ENCODE measurements around the gene SMIM31.

Gene SMIM31

DNA sequence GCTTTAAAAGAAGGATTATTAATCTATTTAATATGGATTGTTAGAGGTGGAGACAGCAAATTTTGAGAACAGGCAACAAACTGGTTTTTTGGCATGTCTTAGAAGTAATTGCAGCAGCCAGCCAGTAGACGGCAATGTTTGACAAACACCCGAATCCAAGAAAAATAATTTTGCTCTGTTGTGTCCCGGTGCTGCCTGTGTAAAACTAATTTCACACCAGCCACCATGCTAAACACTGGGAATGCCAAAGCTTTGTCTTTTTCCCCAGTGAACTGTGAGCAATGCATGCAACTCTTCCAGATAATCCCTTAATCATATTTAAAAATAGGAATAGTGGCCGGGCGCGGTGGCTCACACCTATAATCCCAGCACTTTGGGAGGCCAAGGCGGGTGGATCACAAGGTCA, 25.9 kb downstream of the SMIM31 start:
- no peak for DNase-seq (ENCODE audit: low spot score)
- H3K4me3 ChIP-seq: no peak overlapping the region
- TF ChIP-seq, protein P1, sequence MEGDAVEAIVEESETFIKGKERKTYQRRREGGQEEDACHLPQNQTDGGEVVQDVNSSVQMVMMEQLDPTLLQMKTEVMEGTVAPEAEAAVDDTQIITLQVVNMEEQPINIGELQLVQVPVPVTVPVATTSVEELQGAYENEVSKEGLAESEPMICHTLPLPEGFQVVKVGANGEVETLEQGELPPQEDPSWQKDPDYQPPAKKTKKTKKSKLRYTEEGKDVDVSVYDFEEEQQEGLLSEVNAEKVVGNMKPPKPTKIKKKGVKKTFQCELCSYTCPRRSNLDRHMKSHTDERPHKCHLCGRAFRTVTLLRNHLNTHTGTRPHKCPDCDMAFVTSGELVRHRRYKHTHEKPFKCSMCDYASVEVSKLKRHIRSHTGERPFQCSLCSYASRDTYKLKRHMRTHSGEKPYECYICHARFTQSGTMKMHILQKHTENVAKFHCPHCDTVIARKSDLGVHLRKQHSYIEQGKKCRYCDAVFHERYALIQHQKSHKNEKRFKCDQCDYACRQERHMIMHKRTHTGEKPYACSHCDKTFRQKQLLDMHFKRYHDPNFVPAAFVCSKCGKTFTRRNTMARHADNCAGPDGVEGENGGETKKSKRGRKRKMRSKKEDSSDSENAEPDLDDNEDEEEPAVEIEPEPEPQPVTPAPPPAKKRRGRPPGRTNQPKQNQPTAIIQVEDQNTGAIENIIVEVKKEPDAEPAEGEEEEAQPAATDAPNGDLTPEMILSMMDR (IDR thresholded peaks at IDR 0.05): no peak
- no peak overlapping the region for H3K27ac ChIP-seq

DNA sequence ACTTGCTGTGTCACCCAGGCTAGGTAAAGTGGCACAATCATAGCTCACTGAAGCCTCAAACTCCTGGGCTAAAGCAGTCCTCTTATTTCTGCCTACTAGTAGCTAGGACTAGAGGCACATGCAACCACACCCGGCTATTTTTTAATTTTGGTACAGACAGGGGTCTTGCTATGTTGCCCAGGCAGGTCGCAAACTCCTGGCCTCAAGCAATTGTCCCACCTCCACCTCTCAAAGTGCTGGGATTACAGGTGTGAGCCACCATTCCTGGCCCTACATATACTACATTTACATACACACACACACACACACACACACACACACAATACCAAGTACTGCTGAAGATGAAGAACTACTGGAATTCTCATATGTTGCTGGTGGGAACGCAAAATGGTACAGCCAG, 26.9 kb downstream of the SMIM31 start:
- no peak for DNase-seq (ENCODE audit: low spot score)
- H3K27ac ChIP-seq: no peak overlapping the region
- TF ChIP-seq, protein P1 (IDR thresholded peaks at IDR 0.05): no peak
- H3K4me3 ChIP-seq: no peak overlapping the region

DNA sequence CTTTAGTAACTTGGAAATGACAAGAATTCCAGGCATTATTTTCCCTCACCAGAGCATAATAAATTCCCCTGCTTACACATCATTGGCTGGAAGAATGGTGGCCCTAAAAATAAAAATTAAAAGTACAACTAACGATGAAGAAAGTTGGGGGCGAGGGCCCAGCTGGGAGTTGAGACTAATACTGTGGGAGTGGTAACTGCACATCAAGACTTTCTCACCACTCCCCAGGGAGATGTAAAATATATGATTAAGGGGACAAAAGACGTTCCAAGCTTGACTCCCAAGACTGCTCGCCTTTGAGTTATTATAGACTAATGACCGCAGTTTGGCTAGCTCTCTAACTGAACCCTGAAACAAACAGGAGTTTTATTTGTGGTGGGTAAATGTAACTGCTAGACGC, 30.0 kb downstream of the SMIM31 start:
- H3K27ac ChIP-seq: no peak overlapping the region
- no peak overlapping the region for H3K4me3 ChIP-seq
- DNase-seq (ENCODE audit: low spot score): no peak
- TF ChIP-seq, protein P1 (IDR thresholded peaks at IDR 0.05): no peak

DNA sequence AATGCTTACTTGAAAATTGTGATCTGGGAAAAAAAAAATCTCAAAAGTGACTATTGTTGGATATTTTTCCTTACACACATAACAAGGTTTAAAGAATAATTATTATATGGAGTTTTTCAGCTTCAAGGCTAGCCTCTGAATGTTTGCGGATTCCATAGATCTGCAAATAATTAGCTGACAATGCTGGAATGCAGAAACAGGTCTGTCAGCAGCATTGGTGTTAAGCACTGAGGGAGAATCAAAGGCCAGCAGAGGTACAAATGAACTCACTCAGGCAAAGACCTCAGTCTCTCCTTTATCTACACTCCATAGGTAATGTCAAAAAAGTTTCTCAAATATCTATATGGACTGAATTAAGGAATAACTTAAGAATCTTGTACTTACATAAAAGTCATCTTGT, 35.1 kb downstream of the SMIM31 start:
- H3K4me3 ChIP-seq: no peak overlapping the region
- H3K27ac ChIP-seq: no peak overlapping the region
- TF ChIP-seq, protein P1 (IDR thresholded peaks at IDR 0.05): no peak
- DNase-seq (ENCODE audit: low spot score): no peak

DNA sequence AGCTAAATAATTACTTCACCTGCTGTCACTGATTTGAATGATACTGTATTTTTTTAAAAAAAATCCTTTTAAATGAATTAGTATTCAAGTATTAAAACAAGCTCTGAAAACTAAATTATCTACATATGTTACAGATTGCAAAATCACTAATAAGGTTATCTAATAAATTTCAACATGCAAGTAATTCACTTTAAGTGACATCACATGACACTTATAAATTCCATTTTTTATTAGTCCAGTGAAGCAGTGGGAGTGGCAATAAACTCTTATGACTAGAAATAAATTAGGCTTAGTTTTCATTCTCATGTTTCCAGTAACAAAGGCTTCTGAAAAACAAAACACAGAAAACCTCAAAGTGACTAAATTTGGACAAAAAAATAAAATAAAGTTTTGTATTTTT, 36.3 kb downstream of the SMIM31 start:
- TF ChIP-seq, protein P1 (IDR thresholded peaks at IDR 0.05): no peak
- DNase-seq (ENCODE audit: low spot score): no peak
- no peak overlapping the region for H3K27ac ChIP-seq
- no peak overlapping the region for H3K4me3 ChIP-seq

DNA sequence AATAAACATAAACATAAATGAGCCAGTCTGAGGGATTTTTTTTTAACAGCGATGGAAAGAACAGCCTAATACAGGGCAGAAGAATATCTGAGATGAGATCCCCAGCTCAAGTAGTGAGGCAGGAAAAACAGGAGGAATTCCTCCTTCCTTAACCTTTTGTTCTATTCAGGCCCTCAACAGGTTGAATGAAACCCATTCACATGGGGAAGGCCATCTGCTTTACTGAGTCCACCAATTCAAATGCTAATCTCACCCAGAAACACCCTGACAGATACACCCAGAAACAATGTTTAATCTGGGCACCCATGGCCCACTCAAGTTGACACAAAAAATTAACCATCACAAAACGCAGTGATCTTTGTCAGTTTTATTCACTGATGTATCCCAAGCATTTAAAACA, 45.5 kb downstream of the SMIM31 start:
- DNase-seq (ENCODE audit: low spot score): no peak
- Histone ChIP-seq H3K27ac (no peak overlapping the region), H3K4me3 (no peak overlapping the region)
- TF ChIP-seq, protein P1 (IDR thresholded peaks at IDR 0.05): no peak

DNA sequence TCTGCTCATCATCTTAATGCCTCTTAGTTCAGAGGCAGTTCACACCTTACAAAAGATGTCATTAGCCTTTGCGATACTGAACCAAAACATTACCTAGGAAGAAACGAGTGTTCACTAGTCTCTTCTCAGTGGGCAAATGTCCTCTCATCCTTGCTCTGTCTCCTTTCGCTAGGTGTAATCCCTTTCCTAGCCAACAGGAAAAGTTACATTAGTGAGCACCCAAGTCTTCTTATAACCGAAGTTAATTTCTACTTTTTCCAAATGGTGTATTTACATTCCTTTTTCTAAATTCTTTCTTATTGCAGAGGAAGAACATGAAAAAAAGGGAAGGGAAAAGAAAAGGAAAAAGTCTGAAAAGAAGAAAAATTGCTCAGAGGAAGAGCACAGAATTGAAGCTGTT, 46.9 kb downstream of the SMIM31 start:
- Histone ChIP-seq H3K27ac (no peak overlapping the region), H3K4me3 (no peak overlapping the region)
- DNase-seq (ENCODE audit: low spot score): no peak
- TF ChIP-seq, protein P1 (IDR thresholded peaks at IDR 0.05): no peak

Measured in coronary artery (tissue), 2 donors.